Heart right ventricle (tissue), 16 donors: ENCODE data around the gene OTOGL. TPM values are rescaled to one million over a fixed set of nuclear protein-coding genes. Genes with fewer than 3 reads are reported as not detected.

Experiments used
- ATAC-seq, 8 donors: fragments of 200-7000 bp; cut with Tn5 transposase; one replicate each; pipeline ENCODE4 v1.9.1; 2020; ENCODE audit warnings: mild to moderate bottlenecking in 8 of 8, moderate library complexity in 8 of 8, moderate number of reproducible peaks in 1 of 8
- DNase-seq, 2 donors: peaks; one replicate each; pipeline ENCODE4 v3.0.0-alpha.2; 2020
- H3K27ac ChIP-seq, 10 donors: fragments of 200-600 bp; sonication (generic) in 2 of 10; one replicate each; pipeline versions ENCODE4 v1.5.0 to v1.8.0; 2020 to 2022; ENCODE audit warnings: mild to moderate bottlenecking in 3 of 10
- H3K27me3 ChIP-seq, 7 donors: fragments of 200-600 bp; one replicate each; pipeline ENCODE4 v1.8.0; 2021 to 2022; ENCODE audit warnings: mild to moderate bottlenecking in 2 of 7
- H3K36me3 ChIP-seq, 9 donors: fragments of 200-600 bp; sonication (generic) in 1 of 9; one replicate each; pipeline versions ENCODE4 v1.5.0 to v1.8.0; 2020 to 2022; ENCODE audit warnings: mild to moderate bottlenecking in 2 of 9
- H3K4me1 ChIP-seq, 9 donors: fragments of 200-600 bp; sonication (generic) in 1 of 9; one replicate each; pipeline versions ENCODE4 v1.5.0 to v1.8.0; 2020 to 2022; ENCODE audit warnings: mild to moderate bottlenecking in 4 of 9
- H3K4me3 ChIP-seq, 10 donors: fragments of 200-600 bp; sonication (generic) in 2 of 10; one replicate each; pipeline versions ENCODE4 v1.5.0 to v1.8.0; 2020 to 2022; ENCODE audit warnings: mild to moderate bottlenecking in 7 of 10, moderate library complexity in 2 of 10
- H3K9me3 ChIP-seq, 11 donors: fragments of 200-600 bp in 10 of 11; sonication (generic) in 2 of 11; one replicate each; pipeline versions ENCODE4 v1.5.0 to v1.8.0; 2013 to 2022; ENCODE audit warnings: mild to moderate bottlenecking in 2 of 11, control low read depth in 1 of 11, moderate library complexity in 1 of 11
- WGBS, 2 donors: extraction: QIAGEN DNeasy Blood & Tissue Kit; methylation state at CpG; one replicate each; pipeline ENCODE4 v1.1.7; 2013; ENCODE audit warnings: inconsistent platforms in 1 of 2; 5-methylcytosine and 5-hydroxymethylcytosine counted together
- intact Hi-C, 10 donors: fragments of 100-400 bp; cut with DNase I; formaldehyde crosslinking; loops; one replicate each; pipeline versions ENCODE4 v1.11.1 to v1.14.2; 2022
- polyA plus RNA-seq, 2 donors: library from polyadenylated mRNA; stranded (reverse); fragments of 200-250 nt; gene quantifications; one replicate each; pipeline ENCODE4 v1.2.3, GENCODE V29; 2013
- total RNA-seq, 10 donors: library from RNA; stranded (reverse); fragmentation: NEBNext Ultra II Directional in 3 of 10; extraction: Animal tissue kit (Norgen Biotek cat#: 25700) in 3 of 10; gene quantifications; one replicate each; pipeline versions ENCODE4 v1.2.1 to v1.2.4, GENCODE V29; 2021 to 2023
- TF ChIP-seq, protein P1 (sequence below), 9 donors: fragments of 200-600 bp; sonication (generic) in 2 of 9; IDR thresholded peaks; one replicate each; pipeline versions ENCODE4 v1.5.0 to v1.8.0; 2021 to 2022; ENCODE audit warnings: antibody characterized with exemption in 9 of 9, mild to moderate bottlenecking in 5 of 9, moderate library complexity in 1 of 9
- donor health status: Arrhythmogenic right ventricular cardiomyopathy.
- donor health status: ischemic (EF 13 %, LVEDD 7.1; RV severe dilation, severe dysfunction).
- donor health status: healthy with polysubstance abuse.
- donor health status: DM: no; HTN: yes; CAD: no.
- donor health status: DM: no; HTN: no; CAD: no.
- donor health status: ischemic (EF 25% LVEDD 6.9; RV normal size, moderate dysfunction).
- donor health status: ischemic (EF 25% LVEDD 5.7; RV mildly dilated, moderate dysfunction).
- donor health status: healthy.
- donor health status: DM: yes; HTN: yes; CAD: no.
- donor health status: Ischemic cardiomyopathy.
- donor health status: ischemic (EF 35%, LVEDD 5.7; RV mildly dilated, moderate dysfunction).
- donor health status: nonischemic (EF 11% LVEDD 7.7; RV severe dilation, severe dysfunction).
- donor health status: DM: yes; HTN: yes; CAD: no.
- donor health status: PGD.
- donor health status: ischemic (EF 29% LVEDD 5.4; RV normal size, mild dysfunction).
- donor health status: nonischemic (EF 23%, LVEDD 6.1; RV moderate dilation, normal function).

Gene OTOGL
- total and polyA plus RNA-seq, 12 donors: 0.04 to 1.4 (median 0.24) TPM

GRCh38 chr12:80321653-80322052, 222.3 kb downstream of the OTOGL start:
- 29 to 48% methylated on average over 2 of the region's 2 CpGs for WGBS, 2 donors
- Histone ChIP-seq H3K27ac (no peak overlapping the region), H3K36me3 (no peaks in the 10 kb centered on the region), H3K4me3 (no peak overlapping the region), H3K27me3 (peaks cover 0 to 3% (median 0%) of the 10 kb centered on the region in 7 donors), H3K4me1 (no peaks in the 10 kb centered on the region), H3K9me3 (no peaks in the 10 kb centered on the region)
- intact Hi-C loops: no loop called here
- DNase-seq (no peak), ATAC-seq (no peak)
- TF ChIP-seq, protein P1, sequence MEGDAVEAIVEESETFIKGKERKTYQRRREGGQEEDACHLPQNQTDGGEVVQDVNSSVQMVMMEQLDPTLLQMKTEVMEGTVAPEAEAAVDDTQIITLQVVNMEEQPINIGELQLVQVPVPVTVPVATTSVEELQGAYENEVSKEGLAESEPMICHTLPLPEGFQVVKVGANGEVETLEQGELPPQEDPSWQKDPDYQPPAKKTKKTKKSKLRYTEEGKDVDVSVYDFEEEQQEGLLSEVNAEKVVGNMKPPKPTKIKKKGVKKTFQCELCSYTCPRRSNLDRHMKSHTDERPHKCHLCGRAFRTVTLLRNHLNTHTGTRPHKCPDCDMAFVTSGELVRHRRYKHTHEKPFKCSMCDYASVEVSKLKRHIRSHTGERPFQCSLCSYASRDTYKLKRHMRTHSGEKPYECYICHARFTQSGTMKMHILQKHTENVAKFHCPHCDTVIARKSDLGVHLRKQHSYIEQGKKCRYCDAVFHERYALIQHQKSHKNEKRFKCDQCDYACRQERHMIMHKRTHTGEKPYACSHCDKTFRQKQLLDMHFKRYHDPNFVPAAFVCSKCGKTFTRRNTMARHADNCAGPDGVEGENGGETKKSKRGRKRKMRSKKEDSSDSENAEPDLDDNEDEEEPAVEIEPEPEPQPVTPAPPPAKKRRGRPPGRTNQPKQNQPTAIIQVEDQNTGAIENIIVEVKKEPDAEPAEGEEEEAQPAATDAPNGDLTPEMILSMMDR (IDR thresholded peaks at IDR 0.05): no peak

- intact Hi-C loops: no loop called here
- Histone ChIP-seq H3K4me3 (no peak overlapping the region), H3K27ac (no peak overlapping the region), H3K4me1 (no peaks in the 10 kb centered on the region), H3K27me3 (peaks cover 0 to 3% (median 0%) of the 10 kb centered on the region in 7 donors), H3K9me3 (no peaks in the 10 kb centered on the region), H3K36me3 (no peaks in the 10 kb centered on the region)
- TF ChIP-seq, protein P1 (IDR thresholded peaks at IDR 0.05): no peak
- WGBS, 2 donors: 44 to 46% methylated on average over 4 of the region's 4 CpGs
- no peak for DNase-seq
- ATAC-seq: no peak
Observed at GRCh38 chr12:80325167-80325959, 226.0 kb downstream of the OTOGL start.

DNA sequence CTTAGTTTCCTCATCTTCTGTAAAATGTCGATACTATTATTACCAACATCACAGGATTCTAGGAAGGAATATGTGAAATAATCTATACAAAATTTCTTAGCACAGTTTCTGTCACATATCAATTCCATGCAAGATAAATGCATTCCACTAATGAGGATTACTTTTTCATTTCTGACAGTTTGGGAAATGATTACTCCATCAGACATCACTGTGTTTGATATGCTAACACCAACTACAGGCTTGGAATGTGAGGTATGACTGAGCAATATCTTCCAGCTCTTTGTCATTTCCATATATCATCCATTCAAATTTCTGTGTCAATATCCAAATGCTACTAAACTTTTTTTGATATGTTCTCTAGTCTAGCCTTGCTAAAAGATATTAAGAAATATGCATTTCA, 233.5 kb downstream of the OTOGL start:
- H3K27ac ChIP-seq: no peak overlapping the region
- no peaks in the 10 kb centered on the region for H3K36me3 ChIP-seq
- H3K27me3 ChIP-seq: no peaks in the 10 kb centered on the region
- ATAC-seq (no peak), DNase-seq (no peak)
- WGBS, 2 donors: 82 to 94% methylated on average over 1 of the region's 1 CpG
- H3K9me3 ChIP-seq: no peaks in the 10 kb centered on the region
- TF ChIP-seq, protein P1 (IDR thresholded peaks at IDR 0.05): no peak
- no peak overlapping the region for H3K4me3 ChIP-seq
- no peaks in the 10 kb centered on the region for H3K4me1 ChIP-seq
- intact Hi-C loops: no loop called here

DNA sequence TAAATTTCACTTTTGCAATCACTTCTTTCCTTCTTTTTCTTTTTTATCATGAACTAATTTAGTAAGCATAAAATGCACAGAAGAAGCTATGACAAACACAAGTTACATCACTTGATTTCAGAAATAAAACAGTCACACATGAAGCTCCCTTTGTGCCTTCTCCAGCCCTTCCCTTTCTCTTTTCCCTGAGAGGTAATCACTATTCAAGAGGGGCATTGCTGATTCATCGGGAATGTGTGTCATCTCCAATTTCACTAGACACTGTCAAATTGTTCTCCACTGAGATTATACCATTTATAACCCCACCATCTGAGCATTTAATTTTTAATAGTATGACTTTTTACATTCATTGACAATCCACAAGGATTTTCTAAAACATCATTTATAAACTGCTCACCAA, 253.1 kb downstream of the OTOGL start:
- intact Hi-C loops: no loop called here
- TF ChIP-seq, protein P1 (IDR thresholded peaks at IDR 0.05): no peak
- Histone ChIP-seq H3K27ac (no peak overlapping the region), H3K4me3 (no peak overlapping the region), H3K9me3 (peaks cover 0 to under 1% (median 0%) of the 10 kb centered on the region in 11 donors), H3K27me3 (no peaks in the 10 kb centered on the region), H3K36me3 (no peaks in the 10 kb centered on the region), H3K4me1 (no peaks in the 10 kb centered on the region)
- 76 to 79% methylated on average over 1 of the region's 1 CpG for WGBS, 2 donors
- no peak for ATAC-seq
- DNase-seq: no peak
